Measurements from ENCODE around the gene EIF2B1. TPM values are rescaled to one million over a fixed set of nuclear protein-coding genes. Genes with fewer than 3 reads are reported as not detected.

The EIF2B1 gene
- 10 to 100 TPM; 36.7 to 37.4 TPM for total RNA-seq
- long read RNA-seq, donor 1, transcript EIF2B1-201 (9 exons, 2,477 nt): major isoform, 23 of 31 reads
- long read RNA-seq, donor 1, partial matches to known transcripts: 3 of 31 reads
- long read RNA-seq, donor 1, other reads (novel, unspliced or antisense): 5 of 31 reads
- long read RNA-seq, donor 2, transcript EIF2B1-201 (9 exons, 2,477 nt): major isoform, 200 of 223 reads
- long read RNA-seq, donor 2, partial matches to known transcripts: 8 of 223 reads
- long read RNA-seq, donor 2, other reads (novel, unspliced or antisense): 13 of 223 reads

GRCh38 chr12:123633379-123634141, at the start of gene EIF2B1, which contains the start of gene GTF2H3:
TSS of gene EIF2B1 (minus strand) at chr12:123633686. CDS start at chr12:123633557, 129 bp downstream.
TSS of gene GTF2H3 (plus strand) at chr12:123633829. CDS start at chr12:123633860, 31 bp downstream.
- DNase-seq (ENCODE audit: low spot score): peak; percentile 98
- intact Hi-C loops (cut with DNase I): no loop called here

GRCh38 chr12:123681605-123682004, 48.1 kb upstream of the EIF2B1 start:
- intact Hi-C loops (cut with DNase I): no loop called here
- DNase-seq (ENCODE audit: low spot score): no peak

GRCh38 chr12:123678981-123679380, 45.5 kb upstream of the EIF2B1 start:
- no peak for DNase-seq (ENCODE audit: low spot score)
- intact Hi-C loops (cut with DNase I): no loop called here

GRCh38 chr12:123676616-123677320, 43.3 kb upstream of the EIF2B1 start:
- intact Hi-C loops (cut with DNase I): no loop called here

GRCh38 chr12:123675436-123675835, 42.0 kb upstream of the EIF2B1 start:
- DNase-seq (ENCODE audit: low spot score): no peak
- intact Hi-C loops (cut with DNase I): no loop called here

More at GRCh38 chr12:123676616-123677320, 43.3 kb upstream of the EIF2B1 start:
- DNase-seq (ENCODE audit: low spot score): no peak

- intact Hi-C loops (cut with DNase I): no loop called here
- no peak for DNase-seq (ENCODE audit: low spot score)
Observed at GRCh38 chr12:123671876-123672275, 38.4 kb upstream of the EIF2B1 start.

- DNase-seq (ENCODE audit: low spot score): peak; percentile 98
- intact Hi-C loops (cut with DNase I): no loop called here
Observed at GRCh38 chr12:123670882-123671728, 37.6 kb upstream of the EIF2B1 start, which contains the start of gene TCTN2. TSS of gene TCTN2 (plus strand) at chr12:123671113. CDS start at chr12:123671241, 128 bp downstream.

- DNase-seq (ENCODE audit: low spot score): no peak
- intact Hi-C loops (cut with DNase I): no loop called here
Observed at GRCh38 chr12:123667771-123668170, 34.3 kb upstream of the EIF2B1 start.

- intact Hi-C loops (cut with DNase I): no loop called here
- DNase-seq (ENCODE audit: low spot score): no peak
Observed at GRCh38 chr12:123659996-123660727, 26.7 kb upstream of the EIF2B1 start.

- intact Hi-C loops (cut with DNase I): no loop called here
- DNase-seq (ENCODE audit: low spot score): no peak
Observed at GRCh38 chr12:123657211-123657610, 23.7 kb upstream of the EIF2B1 start.

GRCh38 chr12:123656392-123656791, 22.9 kb upstream of the EIF2B1 start:
- DNase-seq (ENCODE audit: low spot score): no peak
- intact Hi-C loops (cut with DNase I): no loop called here

GRCh38 chr12:123655420-123655819, 21.9 kb upstream of the EIF2B1 start:
- intact Hi-C loops (cut with DNase I): no loop called here
- DNase-seq (ENCODE audit: low spot score): no peak

GRCh38 chr12:123654129-123654701, 20.7 kb upstream of the EIF2B1 start:
- no peak for DNase-seq (ENCODE audit: low spot score)
- intact Hi-C loops (cut with DNase I): no loop called here

- no peak for DNase-seq (ENCODE audit: low spot score)
- intact Hi-C loops (cut with DNase I): no loop called here
Observed at GRCh38 chr12:123648401-123648800, 14.9 kb upstream of the EIF2B1 start.

GRCh38 chr12:123645878-123646277, 12.4 kb upstream of the EIF2B1 start:
- DNase-seq (ENCODE audit: low spot score): no peak
- intact Hi-C loops (cut with DNase I): no loop called here

GRCh38 chr12:123645380-123645779, 11.9 kb upstream of the EIF2B1 start:
- intact Hi-C loops (cut with DNase I): no loop called here
- no peak for DNase-seq (ENCODE audit: low spot score)

- DNase-seq (ENCODE audit: low spot score): no peak
- intact Hi-C loops (cut with DNase I): no loop called here
Observed at GRCh38 chr12:123643911-123644310, 10.4 kb upstream of the EIF2B1 start.

GRCh38 chr12:123634142-123634561, 666 bp upstream of the EIF2B1 start:
- intact Hi-C loops (cut with DNase I): no loop called here
- no peak for DNase-seq (ENCODE audit: low spot score)

All from posterior vena cava (tissue), 2 donors.